Measurements from ENCODE around the gene ZNF646.

DNA sequence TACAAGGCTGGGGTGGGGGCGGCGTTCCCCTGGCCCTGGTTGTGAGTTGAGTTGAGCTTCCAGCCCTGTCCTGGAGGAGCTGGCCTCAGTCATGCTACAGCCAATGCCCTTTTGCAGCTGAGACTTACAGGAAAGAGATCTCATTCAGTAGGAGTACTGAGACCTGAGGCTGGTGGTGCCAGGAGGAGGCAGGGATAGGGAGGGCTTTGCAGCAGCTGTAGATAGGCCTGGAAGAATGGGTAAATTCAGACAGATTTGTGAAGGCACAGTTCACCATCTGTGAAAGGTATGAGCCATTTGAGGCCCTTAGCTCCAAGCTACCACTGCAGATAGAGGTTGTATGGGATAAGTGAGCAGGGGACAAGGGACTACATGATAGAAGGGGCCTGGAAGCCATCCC is 35.2 kb upstream of the ZNF646 start:
- TF ChIP-seq, protein P1, sequence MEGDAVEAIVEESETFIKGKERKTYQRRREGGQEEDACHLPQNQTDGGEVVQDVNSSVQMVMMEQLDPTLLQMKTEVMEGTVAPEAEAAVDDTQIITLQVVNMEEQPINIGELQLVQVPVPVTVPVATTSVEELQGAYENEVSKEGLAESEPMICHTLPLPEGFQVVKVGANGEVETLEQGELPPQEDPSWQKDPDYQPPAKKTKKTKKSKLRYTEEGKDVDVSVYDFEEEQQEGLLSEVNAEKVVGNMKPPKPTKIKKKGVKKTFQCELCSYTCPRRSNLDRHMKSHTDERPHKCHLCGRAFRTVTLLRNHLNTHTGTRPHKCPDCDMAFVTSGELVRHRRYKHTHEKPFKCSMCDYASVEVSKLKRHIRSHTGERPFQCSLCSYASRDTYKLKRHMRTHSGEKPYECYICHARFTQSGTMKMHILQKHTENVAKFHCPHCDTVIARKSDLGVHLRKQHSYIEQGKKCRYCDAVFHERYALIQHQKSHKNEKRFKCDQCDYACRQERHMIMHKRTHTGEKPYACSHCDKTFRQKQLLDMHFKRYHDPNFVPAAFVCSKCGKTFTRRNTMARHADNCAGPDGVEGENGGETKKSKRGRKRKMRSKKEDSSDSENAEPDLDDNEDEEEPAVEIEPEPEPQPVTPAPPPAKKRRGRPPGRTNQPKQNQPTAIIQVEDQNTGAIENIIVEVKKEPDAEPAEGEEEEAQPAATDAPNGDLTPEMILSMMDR (CRISPR knock-in tag; IDR thresholded peaks at IDR 0.05), result no peak
- TF ChIP-seq ELF1 (CRISPR knock-in tag; IDR thresholded peaks at IDR 0.05), result no peak
- TF ChIP-seq BHLHE40 (IDR thresholded peaks at IDR 0.05; ENCODE audit: low read length), result no peak
- TF ChIP-seq, protein P2, sequence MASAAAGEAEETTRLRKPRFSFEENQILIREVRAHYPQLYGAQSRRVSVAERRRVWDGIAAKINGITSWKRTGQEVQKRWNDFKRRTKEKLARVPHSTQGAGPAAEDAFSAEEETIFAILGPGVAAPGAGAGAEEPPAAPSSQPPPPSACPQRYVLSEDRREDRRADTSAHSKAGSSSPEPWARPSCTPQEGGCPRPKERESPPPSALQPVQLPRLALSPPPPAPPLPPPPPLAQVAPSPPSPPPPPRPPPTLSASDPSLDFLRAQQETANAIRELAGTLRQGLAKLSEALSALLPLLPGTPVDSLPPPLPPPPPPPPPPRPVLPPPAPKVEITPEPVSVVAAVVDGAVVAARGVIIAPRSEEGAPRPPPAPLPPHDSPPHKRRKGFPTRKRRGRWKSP (CRISPR knock-in tag; IDR thresholded peaks at IDR 0.05), result no peak
- TF ChIP-seq MAF1 (CRISPR knock-in tag; IDR thresholded peaks at IDR 0.05; ENCODE audit: borderline replicate concordance), result no peak
- no peak for TF ChIP-seq SP4 (CRISPR knock-in tag; IDR thresholded peaks at IDR 0.05)
- no peak for TF ChIP-seq KAT8 (CRISPR knock-in tag; IDR thresholded peaks at IDR 0.05)
- TF ChIP-seq ZNF773 (CRISPR knock-in tag; IDR thresholded peaks at IDR 0.05; ENCODE audit: borderline replicate concordance), result no peak
- TF ChIP-seq JARID2 (CRISPR knock-in tag; IDR thresholded peaks at IDR 0.05; ENCODE audit: insufficient replicate concordance), result no peak
- TF ChIP-seq NR2F2 (IDR thresholded peaks at IDR 0.05; ENCODE audit: borderline replicate concordance, low read depth), result no peak
- TF ChIP-seq, protein P3, sequence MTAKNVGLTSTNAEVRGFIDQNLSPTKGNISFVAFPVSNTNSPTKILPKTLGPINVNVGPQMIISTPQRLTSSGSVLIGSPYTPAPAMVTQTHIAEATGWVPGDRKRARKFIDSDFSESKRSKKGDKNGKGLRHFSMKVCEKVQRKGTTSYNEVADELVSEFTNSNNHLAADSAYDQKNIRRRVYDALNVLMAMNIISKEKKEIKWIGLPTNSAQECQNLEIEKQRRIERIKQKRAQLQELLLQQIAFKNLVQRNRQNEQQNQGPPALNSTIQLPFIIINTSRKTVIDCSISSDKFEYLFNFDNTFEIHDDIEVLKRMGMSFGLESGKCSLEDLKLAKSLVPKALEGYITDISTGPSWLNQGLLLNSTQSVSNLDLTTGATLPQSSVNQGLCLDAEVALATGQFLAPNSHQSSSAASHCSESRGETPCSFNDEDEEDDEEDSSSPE (CRISPR knock-in tag; IDR thresholded peaks at IDR 0.05), result no peak
- no peak for TF ChIP-seq MYC (CRISPR knock-in tag; IDR thresholded peaks at IDR 0.05; ENCODE audit: borderline replicate concordance)
- no peak for TF ChIP-seq ZNF746 (CRISPR knock-in tag; IDR thresholded peaks at IDR 0.05)
